Activated T-cell treated with anti-CD3 and anti-CD28 coated beads, Interleukin-2, amount 50 U/mL, for 4 hours (primary cell): ENCODE results near the gene SSBP3. TPM values are rescaled to one million over a fixed set of nuclear protein-coding genes. Genes with fewer than 3 reads are reported as not detected.

Experiments
- ATAC-seq, 2 donors: fragments of 200-7000 bp; cut with Tn5 transposase; one replicate each; pipeline ENCODE4 v1.10.0; 2021
- DNase-seq: peaks from one replicate; pipeline ENCODE4 v3.0.0-alpha.2; 2020
- H3K27me3 Mint-ChIP-seq: one replicate; pipeline ENCODE4 v1.8.0; 2021; ENCODE audit warnings: low read depth, mixed read lengths
- H3K36me3 Mint-ChIP-seq: one replicate; pipeline ENCODE4 v1.8.0; 2022; ENCODE audit warnings: mixed read lengths; ENCODE audit not compliant: insufficient read depth
- H3K4me1 Mint-ChIP-seq: one replicate; pipeline ENCODE4 v1.8.0; 2021; ENCODE audit warnings: low read depth, mixed read lengths
- H3K4me3 Mint-ChIP-seq: one replicate; pipeline ENCODE4 v1.8.0; 2021; ENCODE audit warnings: mild to moderate bottlenecking, moderate library complexity, mixed read lengths
- H3K9me3 Mint-ChIP-seq: one replicate; pipeline ENCODE4 v1.8.0; 2021; ENCODE audit warnings: mixed read lengths
- total RNA-seq, 3 donors: library from RNA; stranded (reverse); gene quantifications; one replicate each; pipeline ENCODE4 v1.2.1, GENCODE V29; 2021

Gene SSBP3
- total RNA-seq, 3 donors from 2014 or later: 36.2 to 39.1 (median 37.5) TPM

GRCh38 chr1:54363925-54364324 lies 42.3 kb downstream of the SSBP3 start:
- no peaks in the 10 kb centered on the region for H3K27me3 Mint-ChIP-seq
- no peaks in the 10 kb centered on the region for H3K36me3 Mint-ChIP-seq
- DNase-seq: no peak
- H3K9me3 Mint-ChIP-seq: no peaks in the 10 kb centered on the region
- ATAC-seq: no peak
- peaks cover 47% of the 10 kb centered on the region for H3K4me1 Mint-ChIP-seq
- H3K4me3 Mint-ChIP-seq: no peak overlapping the region

GRCh38 chr1:54362881-54363340 lies 43.3 kb downstream of the SSBP3 start:
- no peak overlapping the region for H3K4me3 Mint-ChIP-seq
- no peak for DNase-seq
- peaks cover 57% of the 10 kb centered on the region for H3K4me1 Mint-ChIP-seq
- no peaks in the 10 kb centered on the region for H3K27me3 Mint-ChIP-seq
- no peaks in the 10 kb centered on the region for H3K36me3 Mint-ChIP-seq
- ATAC-seq: peak in 1 of 2 donors; percentile 15
- H3K9me3 Mint-ChIP-seq: no peaks in the 10 kb centered on the region

- no peaks in the 10 kb centered on the region for H3K36me3 Mint-ChIP-seq
- H3K27me3 Mint-ChIP-seq: no peaks in the 10 kb centered on the region
- no peak overlapping the region for H3K4me3 Mint-ChIP-seq
- ATAC-seq (no peak), DNase-seq (no peak)
- peaks cover 72% of the 10 kb centered on the region for H3K4me1 Mint-ChIP-seq
- no peaks in the 10 kb centered on the region for H3K9me3 Mint-ChIP-seq
Observed at GRCh38 chr1:54361342-54361741, 44.9 kb downstream of the SSBP3 start.

- Mint-ChIP-seq H3K4me1 (peaks cover 74% of the 10 kb centered on the region), H3K27me3 (no peaks in the 10 kb centered on the region), H3K36me3 (no peaks in the 10 kb centered on the region), H3K4me3 (no peak overlapping the region), H3K9me3 (no peaks in the 10 kb centered on the region)
- ATAC-seq: no peak
- no peak for DNase-seq
Observed at GRCh38 chr1:54360165-54361005, 45.8 kb downstream of the SSBP3 start.

- Mint-ChIP-seq H3K27me3 (no peaks in the 10 kb centered on the region), H3K36me3 (no peaks in the 10 kb centered on the region), H3K4me1 (peaks cover 78% of the 10 kb centered on the region), H3K9me3 (no peaks in the 10 kb centered on the region), H3K4me3 (no peak overlapping the region)
- ATAC-seq: peak; percentile 55 to 72
- no peak for DNase-seq
Observed at GRCh38 chr1:54359393-54360162, 46.6 kb downstream of the SSBP3 start.

- Mint-ChIP-seq H3K36me3 (no peaks in the 10 kb centered on the region), H3K4me1 (peaks cover 79% of the 10 kb centered on the region), H3K4me3 (no peak overlapping the region), H3K9me3 (no peaks in the 10 kb centered on the region), H3K27me3 (no peaks in the 10 kb centered on the region)
- ATAC-seq: no peak
- no peak for DNase-seq
Observed at GRCh38 chr1:54358503-54359168, 47.6 kb downstream of the SSBP3 start.

- no peak for DNase-seq
- no peak overlapping the region for H3K4me3 Mint-ChIP-seq
Observed at GRCh38 chr1:54357967-54358366, 48.2 kb downstream of the SSBP3 start.

GRCh38 chr1:54356680-54357147 lies 49.5 kb downstream of the SSBP3 start:
- DNase-seq: peak; percentile 27
- Mint-ChIP-seq H3K36me3 (peaks cover 6% of the 10 kb centered on the region), H3K4me1 (peaks cover 74% of the 10 kb centered on the region), H3K9me3 (no peaks in the 10 kb centered on the region), H3K4me3 (peak overlapping the region; percentile 86), H3K27me3 (no peaks in the 10 kb centered on the region)
- ATAC-seq: peak; percentile 83 to 85

More at GRCh38 chr1:54357967-54358366, 48.2 kb downstream of the SSBP3 start:
- no peaks in the 10 kb centered on the region for H3K27me3 Mint-ChIP-seq
- H3K36me3 Mint-ChIP-seq: no peaks in the 10 kb centered on the region
- ATAC-seq: no peak
- H3K4me1 Mint-ChIP-seq: peaks cover 77% of the 10 kb centered on the region
- no peaks in the 10 kb centered on the region for H3K9me3 Mint-ChIP-seq

GRCh38 chr1:54355931-54356679 lies 50.1 kb downstream of the SSBP3 start:
- peak; percentile 6 to 28 for ATAC-seq
- peak overlapping the region; percentile 86 for H3K4me3 Mint-ChIP-seq
- H3K4me1 Mint-ChIP-seq: peaks cover 72% of the 10 kb centered on the region
- H3K36me3 Mint-ChIP-seq: peaks cover 8% of the 10 kb centered on the region
- no peaks in the 10 kb centered on the region for H3K9me3 Mint-ChIP-seq
- no peak for DNase-seq
- no peaks in the 10 kb centered on the region for H3K27me3 Mint-ChIP-seq

GRCh38 chr1:54354899-54355298 lies 51.3 kb downstream of the SSBP3 start:
- ATAC-seq (no peak), DNase-seq (no peak)
- H3K9me3 Mint-ChIP-seq: no peaks in the 10 kb centered on the region
- peaks cover 72% of the 10 kb centered on the region for H3K4me1 Mint-ChIP-seq
- peaks cover 8% of the 10 kb centered on the region for H3K36me3 Mint-ChIP-seq
- H3K4me3 Mint-ChIP-seq: no peak overlapping the region
- no peaks in the 10 kb centered on the region for H3K27me3 Mint-ChIP-seq

- DNase-seq (no peak), ATAC-seq (no peak)
- Mint-ChIP-seq H3K27me3 (no peaks in the 10 kb centered on the region), H3K4me1 (peaks cover 74% of the 10 kb centered on the region), H3K9me3 (no peaks in the 10 kb centered on the region), H3K4me3 (no peak overlapping the region), H3K36me3 (peaks cover 8% of the 10 kb centered on the region)
Observed at GRCh38 chr1:54353959-54354358, 52.2 kb downstream of the SSBP3 start.

- Mint-ChIP-seq H3K4me1 (peaks cover 70% of the 10 kb centered on the region), H3K9me3 (no peaks in the 10 kb centered on the region), H3K4me3 (no peak overlapping the region), H3K27me3 (no peaks in the 10 kb centered on the region), H3K36me3 (peaks cover 8% of the 10 kb centered on the region)
- no peak for ATAC-seq
- DNase-seq: no peak
Observed at GRCh38 chr1:54352755-54353154, 53.4 kb downstream of the SSBP3 start.

- H3K36me3 Mint-ChIP-seq: peaks cover 8% of the 10 kb centered on the region
- no peak overlapping the region for H3K4me3 Mint-ChIP-seq
- H3K4me1 Mint-ChIP-seq: peaks cover 50% of the 10 kb centered on the region
- H3K9me3 Mint-ChIP-seq: no peaks in the 10 kb centered on the region
- DNase-seq (no peak), ATAC-seq (no peak)
- no peaks in the 10 kb centered on the region for H3K27me3 Mint-ChIP-seq
Observed at GRCh38 chr1:54350360-54350759, 55.8 kb downstream of the SSBP3 start.

GRCh38 chr1:54348700-54349021 lies 57.5 kb downstream of the SSBP3 start:
- no peaks in the 10 kb centered on the region for H3K9me3 Mint-ChIP-seq
- peaks cover 11% of the 10 kb centered on the region for H3K36me3 Mint-ChIP-seq
- H3K4me3 Mint-ChIP-seq: no peak overlapping the region
- H3K4me1 Mint-ChIP-seq: peaks cover 39% of the 10 kb centered on the region
- ATAC-seq (no peak), DNase-seq (no peak)
- H3K27me3 Mint-ChIP-seq: no peaks in the 10 kb centered on the region
